Measurements from ENCODE around the gene STK39. TPM values are rescaled to one million over a fixed set of nuclear protein-coding genes. Genes with fewer than 3 reads are reported as not detected.

STK39 gene
- total and polyA plus RNA-seq, 2 experiments from 2014 or later: 32.7 to 51.7 TPM

- no peak for DNase-seq (ENCODE audit: low read depth in 1 of 2, low spot score in 1 of 2)
- no peak overlapping the region for H3K27ac ChIP-seq
- no peak overlapping the region for H3K4me3 ChIP-seq
- H3K36me3 ChIP-seq: no peaks in the 10 kb centered on the region
- TF ChIP-seq, protein P1, sequence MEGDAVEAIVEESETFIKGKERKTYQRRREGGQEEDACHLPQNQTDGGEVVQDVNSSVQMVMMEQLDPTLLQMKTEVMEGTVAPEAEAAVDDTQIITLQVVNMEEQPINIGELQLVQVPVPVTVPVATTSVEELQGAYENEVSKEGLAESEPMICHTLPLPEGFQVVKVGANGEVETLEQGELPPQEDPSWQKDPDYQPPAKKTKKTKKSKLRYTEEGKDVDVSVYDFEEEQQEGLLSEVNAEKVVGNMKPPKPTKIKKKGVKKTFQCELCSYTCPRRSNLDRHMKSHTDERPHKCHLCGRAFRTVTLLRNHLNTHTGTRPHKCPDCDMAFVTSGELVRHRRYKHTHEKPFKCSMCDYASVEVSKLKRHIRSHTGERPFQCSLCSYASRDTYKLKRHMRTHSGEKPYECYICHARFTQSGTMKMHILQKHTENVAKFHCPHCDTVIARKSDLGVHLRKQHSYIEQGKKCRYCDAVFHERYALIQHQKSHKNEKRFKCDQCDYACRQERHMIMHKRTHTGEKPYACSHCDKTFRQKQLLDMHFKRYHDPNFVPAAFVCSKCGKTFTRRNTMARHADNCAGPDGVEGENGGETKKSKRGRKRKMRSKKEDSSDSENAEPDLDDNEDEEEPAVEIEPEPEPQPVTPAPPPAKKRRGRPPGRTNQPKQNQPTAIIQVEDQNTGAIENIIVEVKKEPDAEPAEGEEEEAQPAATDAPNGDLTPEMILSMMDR (IDR thresholded peaks at IDR 0.05; ENCODE audit: low read depth, low read length): no peak
- no peaks in the 10 kb centered on the region for H3K27me3 ChIP-seq
- no peaks in the 10 kb centered on the region for H3K9me3 ChIP-seq (ENCODE audit: low read depth)
- no peaks in the 10 kb centered on the region for H3K4me1 ChIP-seq (ENCODE audit: low read depth)
These were observed 321.6 kb downstream of the STK39 start for GRCh38 chr2:167925758-167926157.

DNA sequence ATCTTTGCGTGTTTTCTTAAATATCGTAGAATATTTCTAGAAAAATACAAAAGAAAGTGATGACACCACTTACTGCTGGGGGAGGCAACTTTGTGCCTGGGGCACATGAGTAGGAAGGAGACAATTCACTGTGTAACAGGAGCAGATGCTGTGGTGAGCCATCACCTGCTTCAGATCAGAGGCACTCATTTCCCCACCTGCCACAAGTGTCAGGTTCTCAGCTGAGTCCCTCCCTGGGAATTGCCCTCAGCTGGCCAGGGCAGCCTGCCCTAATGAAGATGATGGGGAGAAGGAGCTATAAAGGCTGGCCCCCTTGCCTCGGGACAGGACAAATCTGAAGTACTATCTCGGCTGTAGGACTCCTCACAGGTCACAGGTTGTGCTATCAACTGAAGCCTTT is 322.8 kb downstream of the STK39 start:
- no peaks in the 10 kb centered on the region for H3K36me3 ChIP-seq
- no peaks in the 10 kb centered on the region for H3K9me3 ChIP-seq (ENCODE audit: low read depth)
- no peak overlapping the region for H3K27ac ChIP-seq
- H3K27me3 ChIP-seq: no peaks in the 10 kb centered on the region
- no peak overlapping the region for H3K4me3 ChIP-seq
- TF ChIP-seq, protein P1 (IDR thresholded peaks at IDR 0.05; ENCODE audit: low read depth, low read length): no peak
- H3K4me1 ChIP-seq (ENCODE audit: low read depth): no peaks in the 10 kb centered on the region
- no peak for DNase-seq (ENCODE audit: low read depth in 1 of 2, low spot score in 1 of 2)

GRCh38 chr2:167916756-167917155 is 330.6 kb downstream of the STK39 start:
- H3K36me3 ChIP-seq: no peaks in the 10 kb centered on the region
- H3K27ac ChIP-seq: no peak overlapping the region
- no peaks in the 10 kb centered on the region for H3K27me3 ChIP-seq
- H3K9me3 ChIP-seq (ENCODE audit: low read depth): no peaks in the 10 kb centered on the region
- DNase-seq (ENCODE audit: low read depth in 1 of 2, low spot score in 1 of 2): no peak
- no peaks in the 10 kb centered on the region for H3K4me1 ChIP-seq (ENCODE audit: low read depth)
- H3K4me3 ChIP-seq: no peak overlapping the region
- TF ChIP-seq, protein P1 (IDR thresholded peaks at IDR 0.05; ENCODE audit: low read depth, low read length): no peak

GRCh38 chr2:167914969-167915368 is 332.4 kb downstream of the STK39 start:
- Histone ChIP-seq H3K27ac (no peak overlapping the region), H3K4me3 (no peak overlapping the region), H3K4me1 (ENCODE audit: low read depth) (no peaks in the 10 kb centered on the region), H3K9me3 (ENCODE audit: low read depth) (no peaks in the 10 kb centered on the region), H3K27me3 (no peaks in the 10 kb centered on the region), H3K36me3 (no peaks in the 10 kb centered on the region)
- TF ChIP-seq, protein P1 (IDR thresholded peaks at IDR 0.05; ENCODE audit: low read depth, low read length): no peak
- DNase-seq (ENCODE audit: low read depth in 1 of 2, low spot score in 1 of 2): no peak

DNA sequence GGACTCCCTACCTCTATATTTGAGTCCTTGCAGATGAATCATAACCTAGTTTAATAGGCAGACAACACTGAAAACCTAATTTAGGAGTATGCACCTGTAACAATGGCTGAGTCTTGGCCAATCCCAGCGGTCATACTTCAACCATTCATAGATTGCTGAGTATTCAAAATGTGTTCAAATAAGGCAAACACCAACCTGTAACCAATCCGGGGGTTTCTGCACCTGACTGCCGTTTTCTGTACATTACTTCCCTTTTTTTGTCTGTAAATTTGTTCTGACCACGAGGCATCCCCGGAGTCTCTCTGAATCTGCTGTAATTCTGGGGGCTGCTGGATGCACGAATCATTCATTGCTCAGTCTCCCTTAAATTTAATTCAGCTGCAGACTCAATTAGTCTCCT is 338.6 kb downstream of the STK39 start:
- no peak for DNase-seq (ENCODE audit: low read depth in 1 of 2, low spot score in 1 of 2)
- Histone ChIP-seq H3K36me3 (no peaks in the 10 kb centered on the region), H3K27me3 (no peaks in the 10 kb centered on the region), H3K27ac (no peak overlapping the region), H3K9me3 (ENCODE audit: low read depth) (no peaks in the 10 kb centered on the region), H3K4me1 (ENCODE audit: low read depth) (no peaks in the 10 kb centered on the region), H3K4me3 (no peak overlapping the region)
- TF ChIP-seq, protein P1 (IDR thresholded peaks at IDR 0.05; ENCODE audit: low read depth, low read length): no peak

- no peaks in the 10 kb centered on the region for H3K27me3 ChIP-seq
- no peak for DNase-seq (ENCODE audit: low read depth in 1 of 2, low spot score in 1 of 2)
- no peaks in the 10 kb centered on the region for H3K36me3 ChIP-seq
- H3K4me3 ChIP-seq: no peak overlapping the region
- no peaks in the 10 kb centered on the region for H3K9me3 ChIP-seq (ENCODE audit: low read depth)
- H3K27ac ChIP-seq: no peak overlapping the region
- H3K4me1 ChIP-seq (ENCODE audit: low read depth): no peaks in the 10 kb centered on the region
- TF ChIP-seq, protein P1 (IDR thresholded peaks at IDR 0.05; ENCODE audit: low read depth, low read length): no peak
These were observed 341.7 kb downstream of the STK39 start for GRCh38 chr2:167905668-167906067.

Measured in cardiac muscle cell (in vitro differentiated cells and primary cell).